Tibial artery (tissue), 4 donors: ENCODE data around the gene RAP2A.
A peak's percentile ranks its signal among the peaks of the same experiment; 100 is the strongest.

ENCODE experiments used
- DNase-seq, 2 donors: peaks; one replicate each; pipeline ENCODE4 v3.0.0-alpha.2; 2019
- H3K27ac ChIP-seq, 2 donors: fragments of 200-600 bp; sonication (generic) in 1 of 2; 1 replicate in 1 of 2; 2 replicates in 1 of 2; pipeline ENCODE4 v1.5.1; 2018 to 2019; ENCODE audit warnings: mild to moderate bottlenecking in 1 of 2
- H3K27me3 ChIP-seq, 2 donors: fragments of 200-600 bp; sonication (generic) in 1 of 2; one replicate each; pipeline versions ENCODE4 v1.5.1 to v1.6.0; 2016 to 2019
- H3K36me3 ChIP-seq, 3 donors: fragments of 200-600 bp; sonication (generic) in 2 of 3; one replicate each; pipeline ENCODE4 v1.5.1; 2016 to 2019; ENCODE audit warnings: mild to moderate bottlenecking in 2 of 3
- H3K4me1 ChIP-seq, 4 donors: fragments of 200-600 bp; sonication (generic) in 2 of 4; 1 replicate in 3 of 4; 2 replicates in 1 of 4; pipeline ENCODE4 v1.5.1; 2016 to 2019
- H3K4me3 ChIP-seq, 2 donors: fragments of 200-600 bp; sonication (generic) in 1 of 2; 1 replicate in 1 of 2; 2 replicates in 1 of 2; pipeline ENCODE4 v1.5.1; 2018 to 2019; ENCODE audit warnings: mild to moderate bottlenecking in 2 of 2
- H3K9me3 ChIP-seq, 3 donors: fragments of 200-600 bp; sonication (generic) in 1 of 3; one replicate each; pipeline ENCODE4 v1.5.1; 2016 to 2019
- intact Hi-C: fragments of 100-400 bp; cut with DNase I; formaldehyde crosslinking; loops from one replicate; pipeline ENCODE4 v1.15.0; 2023; ENCODE audit warnings: low total_unique reads
- TF ChIP-seq, protein P1 (sequence below), 2 experiments: fragments of 200-600 bp in 1 of 2; fragments of 450-650 bp in 1 of 2; IDR thresholded peaks; one replicate each; pipeline ENCODE4 v1.5.1; 2017 to 2019; ENCODE audit warnings: antibody characterized with exemption in 2 of 2, mild to moderate bottlenecking in 1 of 2, moderate library complexity in 1 of 2

The RAP2A gene

DNA sequence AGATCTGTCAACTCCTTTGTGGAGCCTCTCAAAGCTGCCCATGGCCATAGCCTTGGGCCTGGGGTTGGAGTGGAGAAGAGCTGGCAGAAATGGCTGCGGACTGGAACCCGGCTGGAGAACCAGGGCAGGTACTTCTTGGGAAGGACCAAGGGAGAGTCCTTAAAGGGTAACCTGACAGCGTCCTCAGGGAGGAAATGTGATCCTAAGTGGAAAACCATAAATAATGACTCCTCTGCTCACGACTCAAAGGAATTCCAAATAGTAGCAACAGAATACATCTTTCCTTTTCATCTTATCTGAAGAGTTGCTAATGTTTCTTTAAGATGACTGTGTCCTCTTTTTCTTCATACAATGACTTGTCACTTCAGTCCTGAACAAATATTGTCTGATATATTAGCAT, 41.0 kb downstream of the RAP2A start:
- Histone ChIP-seq H3K27ac (no peak overlapping the region), H3K9me3 (no peaks in the 10 kb centered on the region), H3K36me3 (no peaks in the 10 kb centered on the region), H3K27me3 (no peaks in the 10 kb centered on the region), H3K4me1 (peaks cover 0 to 16% (median 6%) of the 10 kb centered on the region in 4 donors), H3K4me3 (no peak overlapping the region)
- TF ChIP-seq, protein P1, sequence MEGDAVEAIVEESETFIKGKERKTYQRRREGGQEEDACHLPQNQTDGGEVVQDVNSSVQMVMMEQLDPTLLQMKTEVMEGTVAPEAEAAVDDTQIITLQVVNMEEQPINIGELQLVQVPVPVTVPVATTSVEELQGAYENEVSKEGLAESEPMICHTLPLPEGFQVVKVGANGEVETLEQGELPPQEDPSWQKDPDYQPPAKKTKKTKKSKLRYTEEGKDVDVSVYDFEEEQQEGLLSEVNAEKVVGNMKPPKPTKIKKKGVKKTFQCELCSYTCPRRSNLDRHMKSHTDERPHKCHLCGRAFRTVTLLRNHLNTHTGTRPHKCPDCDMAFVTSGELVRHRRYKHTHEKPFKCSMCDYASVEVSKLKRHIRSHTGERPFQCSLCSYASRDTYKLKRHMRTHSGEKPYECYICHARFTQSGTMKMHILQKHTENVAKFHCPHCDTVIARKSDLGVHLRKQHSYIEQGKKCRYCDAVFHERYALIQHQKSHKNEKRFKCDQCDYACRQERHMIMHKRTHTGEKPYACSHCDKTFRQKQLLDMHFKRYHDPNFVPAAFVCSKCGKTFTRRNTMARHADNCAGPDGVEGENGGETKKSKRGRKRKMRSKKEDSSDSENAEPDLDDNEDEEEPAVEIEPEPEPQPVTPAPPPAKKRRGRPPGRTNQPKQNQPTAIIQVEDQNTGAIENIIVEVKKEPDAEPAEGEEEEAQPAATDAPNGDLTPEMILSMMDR (IDR thresholded peaks at IDR 0.05): no peak
- no peak for DNase-seq
- intact Hi-C loops: no loop called here

DNA sequence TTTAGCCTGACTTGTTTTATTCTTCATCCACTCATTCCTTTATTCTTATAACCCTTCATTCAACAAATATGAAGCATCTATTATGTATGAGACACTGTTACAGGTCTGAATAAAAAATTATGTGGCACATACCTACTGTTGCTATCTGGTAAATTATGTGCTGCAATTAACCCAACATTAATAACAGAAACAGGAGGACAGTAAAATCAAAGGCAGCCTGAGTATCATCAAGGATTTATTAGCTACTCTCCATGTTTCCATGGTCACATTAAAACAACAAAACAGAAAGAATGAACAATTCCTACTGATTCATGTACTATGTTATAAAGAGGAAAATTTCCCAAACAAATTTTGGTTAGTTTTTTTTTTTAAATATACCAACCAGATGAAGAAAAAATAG, 43.9 kb downstream of the RAP2A start:
- TF ChIP-seq, protein P1 (IDR thresholded peaks at IDR 0.05): no peak
- Histone ChIP-seq H3K4me3 (no peak overlapping the region), H3K27ac (no peak overlapping the region), H3K9me3 (no peaks in the 10 kb centered on the region), H3K4me1 (peaks cover 0 to 16% (median 6%) of the 10 kb centered on the region in 4 donors), H3K36me3 (no peaks in the 10 kb centered on the region), H3K27me3 (no peaks in the 10 kb centered on the region)
- intact Hi-C loops: no loop called here
- DNase-seq: no peak

DNA sequence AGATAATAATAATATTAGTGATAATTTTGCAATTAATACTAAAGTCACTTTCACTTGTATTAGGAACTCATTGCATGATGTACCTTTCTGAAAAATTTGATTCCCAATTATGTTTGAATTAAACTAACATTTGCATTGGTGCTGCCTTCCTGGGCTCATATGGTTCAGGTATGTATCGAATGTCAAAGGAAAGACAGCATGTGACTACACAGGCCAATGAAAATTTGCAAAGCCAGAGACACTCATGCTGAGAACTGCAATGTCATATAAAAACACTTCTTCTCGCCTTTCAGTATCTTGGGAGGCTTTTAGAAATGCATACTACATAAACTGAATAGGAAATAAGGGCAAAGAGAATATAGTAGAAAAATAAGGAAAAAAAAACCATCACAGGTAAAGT, 44.3 kb downstream of the RAP2A start:
- H3K4me3 ChIP-seq: no peak overlapping the region
- H3K9me3 ChIP-seq: no peaks in the 10 kb centered on the region
- H3K27me3 ChIP-seq: no peaks in the 10 kb centered on the region
- no peaks in the 10 kb centered on the region for H3K36me3 ChIP-seq
- DNase-seq: no peak
- intact Hi-C loops: no loop called here
- TF ChIP-seq, protein P1 (IDR thresholded peaks at IDR 0.05): no peak
- peaks cover 0 to 16% (median 6%) of the 10 kb centered on the region in 4 donors for H3K4me1 ChIP-seq
- H3K27ac ChIP-seq: peak overlapping the region in 1 of 2 donors; percentile 42

DNA sequence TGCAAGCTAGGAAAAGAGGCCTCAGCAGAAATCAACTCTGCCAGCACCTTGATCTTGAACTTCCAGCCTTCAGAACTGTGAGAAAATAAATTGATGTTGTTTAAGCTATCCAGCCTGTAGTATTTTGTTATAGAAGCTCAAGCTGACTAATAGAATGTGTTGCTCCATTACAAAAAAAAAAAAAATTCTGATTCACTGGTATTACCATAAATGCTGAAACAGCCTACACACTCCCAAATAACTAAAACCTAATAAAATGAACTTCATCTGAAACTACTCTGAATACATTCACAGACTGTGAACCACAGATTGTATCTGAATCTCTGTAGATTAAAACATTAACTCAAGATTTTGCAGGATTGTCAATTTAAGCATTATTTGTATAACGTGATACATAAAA, 49.5 kb downstream of the RAP2A start:
- intact Hi-C loops: no loop called here
- Histone ChIP-seq H3K4me3 (no peak overlapping the region), H3K36me3 (no peaks in the 10 kb centered on the region), H3K27ac (no peak overlapping the region), H3K9me3 (no peaks in the 10 kb centered on the region), H3K4me1 (peaks cover 0 to 12% (median 4%) of the 10 kb centered on the region in 4 donors), H3K27me3 (no peaks in the 10 kb centered on the region)
- TF ChIP-seq, protein P1 (IDR thresholded peaks at IDR 0.05): no peak
- no peak for DNase-seq

DNA sequence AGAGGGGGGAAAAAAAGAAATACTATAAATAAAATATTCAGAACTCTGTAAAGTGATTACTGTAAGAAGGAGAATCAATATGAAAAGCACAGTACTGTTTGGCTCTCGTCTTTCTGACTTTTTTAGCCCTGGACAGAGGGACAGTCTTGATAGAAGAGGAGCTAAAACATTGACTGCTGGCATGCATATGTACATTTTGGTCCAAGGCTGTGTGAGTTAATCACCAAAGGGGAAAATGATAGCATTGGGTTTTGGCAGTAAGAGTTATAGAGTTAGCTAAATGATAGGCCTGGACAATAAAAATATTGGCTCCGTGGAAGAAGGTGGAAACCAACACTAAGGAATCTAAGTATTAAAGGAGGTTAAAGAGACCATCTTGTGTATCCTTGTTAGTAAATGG, 50.3 kb downstream of the RAP2A start:
- Histone ChIP-seq H3K27ac (no peak overlapping the region), H3K4me3 (no peak overlapping the region), H3K27me3 (no peaks in the 10 kb centered on the region), H3K4me1 (peaks cover 0 to 6% (median 3%) of the 10 kb centered on the region in 4 donors), H3K36me3 (no peaks in the 10 kb centered on the region), H3K9me3 (no peaks in the 10 kb centered on the region)
- intact Hi-C loops: no loop called here
- TF ChIP-seq, protein P1 (IDR thresholded peaks at IDR 0.05): no peak
- no peak for DNase-seq

DNA sequence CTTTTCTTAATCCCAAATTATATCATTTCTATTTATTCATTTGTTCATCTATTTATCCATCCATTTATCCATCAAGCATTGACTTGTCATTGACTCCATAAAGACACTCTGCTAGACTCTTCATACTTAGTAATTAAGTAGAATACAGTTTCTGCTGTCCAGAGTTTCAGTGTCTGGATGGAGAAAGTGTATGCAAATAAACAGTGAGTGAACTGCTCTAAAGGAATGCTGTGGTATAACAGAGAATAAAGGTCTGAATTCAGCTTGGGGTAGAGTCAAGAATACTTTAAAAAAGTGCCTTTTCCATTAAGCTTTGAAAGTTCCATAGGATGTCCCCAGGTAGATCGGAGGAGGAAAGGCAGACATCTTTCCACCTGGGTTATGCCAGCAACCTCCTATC, 51.4 kb downstream of the RAP2A start:
- H3K27me3 ChIP-seq: no peaks in the 10 kb centered on the region
- TF ChIP-seq, protein P1 (IDR thresholded peaks at IDR 0.05): no peak
- no peaks in the 10 kb centered on the region for H3K36me3 ChIP-seq
- intact Hi-C loops: no loop called here
- H3K4me1 ChIP-seq: no peaks in the 10 kb centered on the region
- DNase-seq: no peak
- no peak overlapping the region for H3K27ac ChIP-seq
- no peaks in the 10 kb centered on the region for H3K9me3 ChIP-seq
- H3K4me3 ChIP-seq: no peak overlapping the region
